ENCODE measurements around the gene RPL18A.

Gene RPL18A

GRCh38 chr19:17871032-17871877 lies 11.5 kb downstream of the RPL18A start:
- peaks cover 35% of the 10 kb centered on the region for H3K27me3 ChIP-seq (ENCODE audit: insufficient read depth, insufficient read length)
- no peaks in the 10 kb centered on the region for H3K9me3 ChIP-seq (ENCODE audit: insufficient read depth, low read length)
- no peak for DNase-seq (ENCODE audit: low read depth, low spot score)
- H3K36me3 ChIP-seq (ENCODE audit: insufficient read depth, insufficient read length, low read length), result no peaks in the 10 kb centered on the region
- H3K4me3 ChIP-seq (ENCODE audit: insufficient read length, low read depth), result no peak overlapping the region
- peaks cover 19% of the 10 kb centered on the region for H3K4me1 ChIP-seq (ENCODE audit: insufficient read depth, insufficient read length)
- TF ChIP-seq ZNF274 (IDR thresholded peaks at IDR 0.05; ENCODE audit: low read depth, low read length) (no peak), SUZ12 (IDR thresholded peaks at IDR 0.05; ENCODE audit: extremely low read depth, insufficient read depth, insufficient read length) (no peak), YY1 (IDR thresholded peaks at IDR 0.05; ENCODE audit: insufficient read depth, insufficient read length) (no peak)
- H3K9ac ChIP-seq (ENCODE audit: insufficient read length, low read depth), result peak overlapping the region; percentile 51

- Histone ChIP-seq H3K4me3 (ENCODE audit: insufficient read length, low read depth) (no peak within 1 kb of the TSS), H3K27me3 (ENCODE audit: insufficient read depth, insufficient read length) (peaks cover 35% of the 10 kb centered on the region), H3K4me1 (ENCODE audit: insufficient read depth, insufficient read length) (peaks cover 19% of the 10 kb centered on the region), H3K36me3 (ENCODE audit: insufficient read depth, insufficient read length, low read length) (no peaks in the 10 kb centered on the region), H3K9ac (ENCODE audit: insufficient read length, low read depth) (peak within 1 kb of the TSS; percentile 54), H3K9me3 (ENCODE audit: insufficient read depth, low read length) (no peaks in the 10 kb centered on the region)
- no peak for DNase-seq (ENCODE audit: low read depth, low spot score)
- TF ChIP-seq YY1 (IDR thresholded peaks at IDR 0.05; ENCODE audit: insufficient read depth, insufficient read length), result no peak
- no peak for TF ChIP-seq ZNF274 (IDR thresholded peaks at IDR 0.05; ENCODE audit: low read depth, low read length)
- TF ChIP-seq SUZ12 (IDR thresholded peaks at IDR 0.05; ENCODE audit: extremely low read depth, insufficient read depth, insufficient read length), result no peak
Observed at GRCh38 chr19:17871878-17872250, 12.2 kb downstream of the RPL18A start, which contains the start of gene SLC5A5. TSS of gene SLC5A5 (plus strand) at chr19:17871945. CDS start at chr19:17872320, 375 bp downstream.

GRCh38 chr19:17872251-17873001 lies 12.7 kb downstream of the RPL18A start:
- Histone ChIP-seq H3K9me3 (ENCODE audit: insufficient read depth, low read length) (no peaks in the 10 kb centered on the region), H3K27me3 (ENCODE audit: insufficient read depth, insufficient read length) (peaks cover 35% of the 10 kb centered on the region), H3K4me1 (ENCODE audit: insufficient read depth, insufficient read length) (peaks cover 19% of the 10 kb centered on the region), H3K9ac (ENCODE audit: insufficient read length, low read depth) (peak overlapping the region; percentile 42), H3K4me3 (ENCODE audit: insufficient read length, low read depth) (no peak overlapping the region), H3K36me3 (ENCODE audit: insufficient read depth, insufficient read length, low read length) (no peaks in the 10 kb centered on the region)
- TF ChIP-seq SUZ12 (IDR thresholded peaks at IDR 0.05; ENCODE audit: extremely low read depth, insufficient read depth, insufficient read length) (no peak), ZNF274 (IDR thresholded peaks at IDR 0.05; ENCODE audit: low read depth, low read length) (no peak), YY1 (IDR thresholded peaks at IDR 0.05; ENCODE audit: insufficient read depth, insufficient read length) (no peak)
- DNase-seq (ENCODE audit: low read depth, low spot score), result no peak

- Histone ChIP-seq H3K4me1 (ENCODE audit: insufficient read depth, insufficient read length) (peaks cover 14% of the 10 kb centered on the region), H3K4me3 (ENCODE audit: insufficient read length, low read depth) (peak overlapping the region; percentile 65), H3K36me3 (ENCODE audit: insufficient read depth, insufficient read length, low read length) (no peaks in the 10 kb centered on the region), H3K27me3 (ENCODE audit: insufficient read depth, insufficient read length) (peaks cover 35% of the 10 kb centered on the region), H3K9me3 (ENCODE audit: insufficient read depth, low read length) (no peaks in the 10 kb centered on the region), H3K9ac (ENCODE audit: insufficient read length, low read depth) (peak overlapping the region; percentile 79)
- peak; percentile 75 for DNase-seq (ENCODE audit: low read depth, low spot score)
- TF ChIP-seq YY1 (IDR thresholded peaks at IDR 0.05; ENCODE audit: insufficient read depth, insufficient read length) (no peak), ZNF274 (IDR thresholded peaks at IDR 0.05; ENCODE audit: low read depth, low read length) (no peak), SUZ12 (IDR thresholded peaks at IDR 0.05; ENCODE audit: extremely low read depth, insufficient read depth, insufficient read length) (no peak)
Observed at GRCh38 chr19:17873786-17874757, 14.4 kb downstream of the RPL18A start.

GRCh38 chr19:17874758-17875135 lies 15.0 kb downstream of the RPL18A start:
- no peaks in the 10 kb centered on the region for H3K36me3 ChIP-seq (ENCODE audit: insufficient read depth, insufficient read length, low read length)
- no peak for DNase-seq (ENCODE audit: low read depth, low spot score)
- no peak for TF ChIP-seq YY1 (IDR thresholded peaks at IDR 0.05; ENCODE audit: insufficient read depth, insufficient read length)
- TF ChIP-seq ZNF274 (IDR thresholded peaks at IDR 0.05; ENCODE audit: low read depth, low read length), result no peak
- TF ChIP-seq SUZ12 (IDR thresholded peaks at IDR 0.05; ENCODE audit: extremely low read depth, insufficient read depth, insufficient read length), result no peak
- peak overlapping the region; percentile 61 for H3K9ac ChIP-seq (ENCODE audit: insufficient read length, low read depth)
- peaks cover 14% of the 10 kb centered on the region for H3K4me1 ChIP-seq (ENCODE audit: insufficient read depth, insufficient read length)
- H3K9me3 ChIP-seq (ENCODE audit: insufficient read depth, low read length), result no peaks in the 10 kb centered on the region
- peaks cover 35% of the 10 kb centered on the region for H3K27me3 ChIP-seq (ENCODE audit: insufficient read depth, insufficient read length)
- H3K4me3 ChIP-seq (ENCODE audit: insufficient read length, low read depth), result peak overlapping the region; percentile 34

- Histone ChIP-seq H3K4me1 (ENCODE audit: insufficient read depth, insufficient read length) (peaks cover 11% of the 10 kb centered on the region), H3K4me3 (ENCODE audit: insufficient read length, low read depth) (no peak overlapping the region), H3K27me3 (ENCODE audit: insufficient read depth, insufficient read length) (peaks cover 10% of the 10 kb centered on the region), H3K9me3 (ENCODE audit: insufficient read depth, low read length) (no peaks in the 10 kb centered on the region), H3K36me3 (ENCODE audit: insufficient read depth, insufficient read length, low read length) (no peaks in the 10 kb centered on the region), H3K9ac (ENCODE audit: insufficient read length, low read depth) (no peak overlapping the region)
- TF ChIP-seq ZNF274 (IDR thresholded peaks at IDR 0.05; ENCODE audit: low read depth, low read length) (no peak), SUZ12 (IDR thresholded peaks at IDR 0.05; ENCODE audit: extremely low read depth, insufficient read depth, insufficient read length) (no peak), YY1 (IDR thresholded peaks at IDR 0.05; ENCODE audit: insufficient read depth, insufficient read length) (no peak)
- DNase-seq (ENCODE audit: low read depth, low spot score), result no peak
Observed at GRCh38 chr19:17877696-17878095, 18.0 kb downstream of the RPL18A start.

Measured in NT2/D1 (cell line).